Fibroblast of peridontal ligament (primary cell): ENCODE data around the gene CBL.
A peak's percentile ranks its signal among the peaks of the same experiment; 100 is the strongest.

Source experiments
- DNase-seq: peaks from one replicate; pipeline ENCODE4 v3.0.0-alpha.2; 2010; ENCODE audit errors: extremely low read depth

The CBL gene

GRCh38 chr11:119332111-119332765, 126.1 kb downstream of the CBL start:
- DNase-seq = no peak

DNA sequence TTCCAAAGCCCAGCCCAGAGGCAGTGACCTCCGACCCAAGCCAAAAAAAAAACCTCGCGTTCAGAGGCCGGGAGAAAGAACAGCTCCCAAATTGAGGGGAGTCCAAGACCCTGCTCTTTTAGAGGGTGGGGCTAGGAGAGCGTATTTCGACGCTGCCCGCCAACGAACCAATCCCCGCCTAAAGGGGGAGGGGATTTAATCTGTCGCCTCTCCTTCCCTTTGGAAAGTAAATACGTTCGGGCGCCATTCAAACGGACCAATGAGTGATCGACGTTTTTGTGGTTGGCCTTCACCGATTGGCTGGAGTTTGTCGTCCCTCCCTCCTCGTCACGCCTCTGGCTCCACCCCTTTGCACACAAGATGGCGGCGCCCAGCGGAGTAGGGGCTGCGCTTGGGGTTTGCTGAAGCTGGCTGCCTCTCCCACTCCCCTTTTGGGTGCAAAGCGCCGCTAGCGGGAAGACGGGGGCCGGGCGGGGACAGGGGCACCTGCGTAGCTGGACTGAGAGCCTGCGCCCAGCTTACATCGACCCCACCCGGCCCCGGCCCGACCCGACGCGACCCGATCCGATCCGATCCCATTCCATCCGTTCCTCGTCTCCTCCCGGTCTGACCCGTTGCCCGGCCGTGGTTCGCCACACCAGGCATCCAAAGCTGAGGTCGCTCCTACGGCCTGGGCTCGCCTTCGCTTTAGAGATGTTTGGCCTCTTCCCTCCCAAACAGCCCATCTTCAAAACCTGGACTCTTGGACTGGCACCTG, 128.2 kb downstream of the CBL start, which contains the start of gene RNF26:
Gene RNF26 (plus strand): TSS at position 354 of the 757 bp plus-strand sequence. CDS start 596 bp downstream, outside the sequence.
- DNase-seq = peak; percentile 99

- no peak for DNase-seq
Observed at GRCh38 chr11:119335091-119335654, 129.0 kb downstream of the CBL start.

DNA sequence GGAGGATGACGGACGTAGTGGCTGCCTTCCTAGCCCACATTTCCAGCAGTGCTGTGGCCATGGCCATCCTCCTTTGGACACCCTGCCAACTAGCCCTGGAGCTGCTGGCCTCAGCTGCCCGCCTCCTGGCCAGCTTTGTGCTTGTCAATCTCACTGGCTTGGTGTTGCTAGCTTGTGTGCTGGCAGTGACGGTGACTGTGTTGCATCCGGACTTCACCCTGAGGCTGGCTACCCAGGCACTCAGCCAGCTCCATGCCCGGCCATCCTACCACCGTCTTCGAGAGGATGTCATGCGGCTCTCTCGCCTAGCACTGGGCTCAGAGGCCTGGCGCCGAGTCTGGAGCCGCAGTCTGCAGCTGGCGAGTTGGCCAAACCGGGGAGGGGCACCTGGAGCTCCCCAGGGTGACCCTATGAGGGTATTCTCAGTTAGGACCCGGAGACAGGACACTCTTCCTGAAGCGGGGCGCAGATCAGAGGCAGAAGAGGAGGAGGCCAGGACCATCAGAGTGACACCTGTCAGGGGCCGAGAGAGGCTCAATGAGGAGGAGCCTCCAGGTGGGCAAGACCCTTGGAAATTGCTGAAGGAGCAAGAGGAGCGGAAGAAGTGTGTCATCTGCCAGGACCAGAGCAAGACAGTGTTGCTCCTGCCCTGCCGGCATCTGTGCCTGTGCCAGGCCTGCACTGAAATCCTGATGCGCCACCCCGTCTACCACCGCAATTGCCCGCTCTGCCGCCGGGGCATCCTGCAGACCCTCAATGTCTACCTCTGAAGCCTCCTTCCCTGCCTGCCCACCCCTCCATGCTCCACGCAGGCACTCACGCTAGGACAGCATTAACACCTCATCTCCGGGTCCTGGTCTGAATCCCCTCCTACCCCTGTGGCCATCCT, 129.8 kb downstream of the CBL start:
- DNase-seq = no peak

GRCh38 chr11:119336744-119337469, 130.8 kb downstream of the CBL start:
- DNase-seq = no peak

DNA sequence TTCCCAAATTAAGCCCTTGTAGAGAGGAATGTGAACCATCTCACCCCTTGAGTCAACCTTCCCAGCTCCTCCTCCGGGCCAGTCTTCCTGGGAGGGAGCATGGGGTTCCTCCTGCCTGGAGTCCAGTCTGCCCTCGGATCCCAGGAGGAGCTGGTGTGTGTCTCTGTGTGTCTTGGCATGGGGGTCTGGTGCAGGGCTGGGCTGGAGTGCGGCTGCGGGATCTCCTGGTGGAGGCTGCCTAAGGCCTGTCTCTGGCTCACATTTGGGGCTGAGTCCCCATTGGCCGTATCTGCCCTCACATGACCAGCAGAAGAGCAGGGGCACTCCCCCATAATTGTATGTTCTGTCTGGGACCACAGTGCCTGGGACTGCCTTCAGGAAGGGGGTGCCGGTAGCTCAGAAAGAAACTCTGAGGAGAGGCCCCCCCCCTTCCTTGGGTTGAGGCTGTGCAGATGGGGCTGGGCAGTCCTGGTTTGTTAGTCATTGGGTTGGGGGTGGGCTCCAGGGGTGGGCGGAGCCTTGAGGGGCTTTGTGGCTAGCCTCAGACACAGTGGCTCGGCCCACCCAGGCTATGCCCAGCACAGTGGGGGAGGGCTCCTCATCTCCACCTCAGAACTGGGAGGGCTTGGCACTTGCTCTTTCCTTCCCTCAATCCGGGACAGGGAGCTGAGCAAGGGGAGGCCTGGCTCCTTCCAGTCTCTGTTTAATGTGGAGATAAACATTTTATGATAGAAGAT, 131.6 kb downstream of the CBL start:
- DNase-seq = no peak

DNA sequence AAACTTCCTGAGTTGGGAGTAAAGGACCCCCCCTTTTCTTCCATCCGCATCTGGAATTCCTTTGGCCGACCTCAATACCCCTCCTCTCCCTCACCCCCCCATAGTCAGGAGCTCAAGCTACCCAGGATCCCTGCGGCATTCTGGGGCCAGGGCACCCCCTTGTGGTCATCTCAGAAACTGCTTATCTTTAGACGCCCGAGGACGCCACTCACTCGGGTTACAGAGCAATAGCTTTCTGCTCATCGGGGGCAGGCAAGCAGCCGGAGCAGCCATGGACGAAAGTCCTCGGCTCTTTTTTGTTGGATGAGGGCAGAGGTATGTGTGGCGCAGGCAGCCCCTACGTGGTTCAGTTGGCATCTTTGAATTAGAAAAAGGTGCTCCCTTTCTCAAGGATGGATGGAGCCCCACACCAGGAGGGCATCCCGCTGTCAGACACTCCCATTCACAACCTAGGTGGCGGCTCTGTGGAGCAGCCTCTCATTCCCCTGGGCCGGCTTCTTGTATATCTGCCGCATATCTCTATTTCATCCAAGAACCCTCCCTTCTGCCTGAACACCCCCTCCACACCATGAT, 132.3 kb downstream of the CBL start:
- peak; percentile 86 for DNase-seq

- DNase-seq = no peak
Observed at GRCh38 chr11:119338965-119339588, 132.9 kb downstream of the CBL start.

DNA sequence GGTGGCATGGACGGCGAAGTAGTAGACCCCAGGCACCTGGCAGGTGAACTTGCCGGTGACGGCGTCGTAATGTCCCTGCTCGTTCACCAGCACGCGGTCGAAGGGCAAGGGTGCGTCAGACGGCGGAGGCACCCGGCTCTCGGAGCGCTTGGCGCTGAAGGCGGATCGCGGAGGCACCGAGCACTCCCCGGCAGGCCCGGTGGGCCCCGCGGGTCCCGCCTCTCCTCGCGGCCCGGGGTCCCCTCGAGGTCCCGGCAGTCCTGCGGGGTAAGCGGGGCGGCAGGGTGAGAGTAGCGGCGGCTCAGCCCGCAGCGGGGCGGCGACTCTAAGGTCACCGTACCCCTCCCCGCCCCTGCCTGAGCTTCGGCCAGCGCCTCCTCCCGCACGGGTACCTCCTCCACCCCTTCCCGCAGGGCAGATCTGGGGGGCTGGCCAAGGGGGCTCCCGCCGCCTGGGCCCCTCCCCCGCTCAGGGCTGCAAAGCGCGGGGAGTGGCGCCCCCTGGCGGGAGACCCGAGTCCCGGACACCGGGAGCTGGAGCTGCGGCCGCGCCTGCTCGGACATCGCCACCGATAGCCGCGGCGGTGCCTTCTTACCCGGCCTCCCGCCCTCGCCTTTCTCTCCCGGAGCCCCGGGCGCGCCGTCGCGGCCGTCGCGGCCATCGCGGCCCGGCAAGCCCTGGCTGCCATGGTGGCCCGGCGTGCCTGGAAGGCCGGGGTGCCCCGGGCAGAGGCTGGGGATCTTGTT, 133.6 kb downstream of the CBL start:
- DNase-seq = peak; percentile 52

DNA sequence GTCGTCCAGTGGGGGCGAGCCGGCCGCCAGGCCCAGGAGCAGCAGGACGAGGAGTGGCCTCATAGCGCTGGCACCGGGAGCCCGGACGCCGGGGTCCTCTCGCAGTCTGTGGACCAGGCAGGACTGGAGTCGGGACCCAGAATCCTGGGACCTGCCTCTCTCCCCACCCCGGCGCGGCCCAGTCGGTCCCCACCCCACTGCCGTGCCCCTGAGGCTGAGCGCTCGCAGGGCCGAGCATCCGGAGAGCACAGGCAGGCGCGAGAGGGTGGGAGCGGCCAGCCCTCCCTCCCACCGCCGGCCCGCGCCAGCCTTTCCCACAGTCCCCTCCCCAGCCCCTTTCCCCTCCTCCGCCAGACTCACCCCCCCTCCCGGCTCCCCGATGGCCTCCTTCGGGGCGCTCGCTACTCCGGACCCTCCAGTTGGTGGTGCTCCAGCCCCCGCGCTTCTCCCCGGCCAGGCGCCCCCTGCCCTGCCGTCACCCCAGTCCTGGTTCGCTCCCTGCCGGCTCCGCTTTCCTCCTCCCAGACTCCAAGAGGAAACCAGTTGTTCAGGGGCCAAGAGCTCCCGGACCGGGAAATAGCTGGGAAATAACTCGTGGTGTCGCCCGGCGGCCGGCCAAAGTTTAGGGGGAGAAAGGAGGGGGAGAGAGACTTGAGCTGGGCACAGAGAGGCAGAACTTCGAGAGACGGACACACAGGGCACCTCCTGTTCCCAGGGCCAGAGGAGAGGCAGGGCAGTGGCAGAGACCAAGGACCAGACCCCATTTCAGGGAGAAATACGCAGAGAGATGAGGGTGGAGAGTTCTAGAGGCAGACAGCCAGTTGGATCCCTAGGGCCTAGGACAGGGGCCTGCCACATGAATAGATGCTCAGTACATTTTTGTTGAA, 134.4 kb downstream of the CBL start, which contains the start of gene C1QTNF5:
Gene C1QTNF5 (minus strand): TSS at position 549 of the 887 bp plus-strand sequence. CDS start 486 bp downstream, at position 63.
- peak; percentile 82 for DNase-seq

DNA sequence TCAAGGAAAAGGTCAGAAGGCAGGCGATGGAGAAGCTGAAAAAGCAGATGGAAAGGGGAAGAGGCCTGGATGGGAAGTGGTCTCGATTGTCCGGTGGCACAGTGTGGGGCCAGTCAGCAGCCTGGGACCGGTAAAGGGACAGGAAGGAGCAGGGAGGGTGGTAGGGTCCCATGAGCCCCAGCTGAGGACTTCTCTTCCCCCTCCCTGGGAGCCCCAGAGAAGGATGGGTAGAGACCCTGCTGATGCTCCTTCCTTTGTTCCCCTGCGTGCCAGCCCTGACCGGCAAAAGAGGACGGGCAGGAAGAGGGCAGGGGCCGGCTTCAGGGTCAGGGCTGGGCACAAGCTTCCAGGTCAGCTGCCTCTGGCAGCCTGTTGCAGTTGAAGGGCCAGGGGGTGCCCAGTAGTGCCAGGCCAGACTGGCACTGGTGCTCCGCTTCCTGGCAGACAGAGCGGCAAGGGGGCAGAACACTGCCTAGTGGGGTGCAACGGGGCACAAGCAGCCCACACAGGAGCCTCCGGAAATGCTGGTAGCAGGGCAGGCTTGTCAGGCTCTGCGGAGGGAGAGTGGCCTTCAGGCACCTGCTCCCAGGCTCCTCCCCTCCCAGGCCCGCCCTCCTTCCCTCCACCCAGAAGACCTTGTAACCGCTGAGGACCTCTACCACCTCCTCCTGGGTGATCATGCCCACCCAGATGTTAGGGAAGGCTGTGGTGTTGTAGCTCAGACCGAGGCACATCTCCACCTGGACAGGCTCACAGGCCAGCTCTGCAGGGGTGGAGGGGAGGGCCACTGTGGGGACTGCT, 135.3 kb downstream of the CBL start:
- DNase-seq = no peak

GRCh38 chr11:119342023-119342300, 135.8 kb downstream of the CBL start:
- DNase-seq = no peak

DNA sequence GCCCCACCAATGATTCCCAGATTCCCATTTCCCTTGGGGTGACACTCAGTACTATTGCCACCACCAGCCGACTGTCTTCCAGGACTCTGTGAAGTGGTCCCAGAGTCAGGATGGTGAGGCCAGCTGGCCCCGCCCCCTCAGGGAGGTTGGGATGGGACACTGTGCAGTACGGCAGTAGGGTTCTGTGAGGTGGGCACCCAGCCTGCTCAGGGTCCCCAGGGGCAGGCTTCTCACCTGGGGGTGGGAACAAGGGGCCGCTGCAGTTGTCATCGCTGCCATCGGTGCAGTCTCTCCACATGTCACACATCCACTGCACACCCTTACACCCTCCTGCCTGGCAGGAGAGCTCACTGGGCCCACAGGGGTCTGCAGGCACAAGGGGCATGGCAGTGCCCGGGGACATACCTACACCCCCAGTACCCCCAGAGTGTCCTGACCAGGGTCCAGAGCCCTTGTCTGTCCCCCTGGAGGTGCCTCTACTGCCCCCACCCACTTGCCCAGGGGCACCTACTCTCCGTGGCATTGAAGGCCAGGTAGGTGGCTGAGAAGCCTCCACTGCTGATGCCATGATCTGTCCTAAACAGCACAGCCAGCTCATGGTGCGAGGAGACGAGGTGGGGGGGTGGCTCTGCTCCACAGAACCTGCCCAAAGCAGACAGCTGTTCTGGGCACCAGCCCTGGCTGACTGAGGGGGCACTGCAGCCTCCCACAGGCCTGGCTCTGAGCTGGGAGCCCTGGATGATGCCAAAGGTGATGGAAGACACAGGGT, 136.4 kb downstream of the CBL start:
- no peak for DNase-seq

- DNase-seq = no peak
Observed at GRCh38 chr11:119343726-119344125, 137.6 kb downstream of the CBL start.

- DNase-seq = no peak
Observed at GRCh38 chr11:119344291-119345010, 138.3 kb downstream of the CBL start.

- DNase-seq = no peak
Observed at GRCh38 chr11:119345685-119346084, 139.5 kb downstream of the CBL start.
